Endometrial microvascular endothelial cells (primary cell): Measurements from ENCODE around the gene COL4A2. TPM values are rescaled to one million over a fixed set of nuclear protein-coding genes. Genes with fewer than 3 reads are reported as not detected.

ENCODE experiments used
- in situ Hi-C: cut with HindIII; loops from 2 replicates; pipeline ENCODE4 v1.10.0; 2017; ENCODE audit warnings: low sequenced_read_pairs, low pct_unique_long_range_greater_than_20kb; ENCODE audit errors: inconsistent ontology term
- total RNA-seq: library from RNA; depleted of rRNA; stranded (reverse); fragments of >200 nt; gene quantifications from one replicate; pipeline ENCODE4 v1.2.3, GENCODE V29; 2015; ENCODE audit errors: inconsistent ontology term

The COL4A2 gene
- total RNA-seq, 1 donor from 2014 or later = 444 TPM

- in situ Hi-C loops = no loop called here
Measured at GRCh38 chr13:110361365-110361911, 54.4 kb downstream of the COL4A2 start.

GRCh38 chr13:110363010-110363409, 55.9 kb downstream of the COL4A2 start:
- in situ Hi-C loops = no loop called here

- in situ Hi-C loops = no loop called here
Measured at GRCh38 chr13:110364081-110364480, 57.0 kb downstream of the COL4A2 start.

- in situ Hi-C loops = no loop called here
Measured at GRCh38 chr13:110365876-110366275, 58.8 kb downstream of the COL4A2 start.

- in situ Hi-C loops = no loop called here
Measured at GRCh38 chr13:110366733-110367132, 59.6 kb downstream of the COL4A2 start.

GRCh38 chr13:110367620-110368019, 60.5 kb downstream of the COL4A2 start:
- in situ Hi-C loops = no loop called here

GRCh38 chr13:110368408-110368807, 61.3 kb downstream of the COL4A2 start:
- in situ Hi-C loops = no loop called here

GRCh38 chr13:110369400-110369799, 62.3 kb downstream of the COL4A2 start:
- in situ Hi-C loops = no loop called here

GRCh38 chr13:110371550-110372465, 64.7 kb downstream of the COL4A2 start:
- in situ Hi-C loops = no loop called here

GRCh38 chr13:110372676-110373075, 65.6 kb downstream of the COL4A2 start:
- in situ Hi-C loops = no loop called here

- in situ Hi-C loops = no loop called here
Measured at GRCh38 chr13:110373617-110374016, 66.5 kb downstream of the COL4A2 start.

GRCh38 chr13:110374431-110375370, 67.6 kb downstream of the COL4A2 start:
- in situ Hi-C loops = no loop called here

- in situ Hi-C loops = no loop called here
Measured at GRCh38 chr13:110376120-110376519, 69.0 kb downstream of the COL4A2 start.

- in situ Hi-C loops = no loop called here
Measured at GRCh38 chr13:110377178-110377825, 70.2 kb downstream of the COL4A2 start.

GRCh38 chr13:110377826-110378201, 70.7 kb downstream of the COL4A2 start:
- in situ Hi-C loops = no loop called here

- in situ Hi-C loops = no loop called here
Measured at GRCh38 chr13:110379358-110379757, 72.3 kb downstream of the COL4A2 start.

- in situ Hi-C loops = no loop called here
Measured at GRCh38 chr13:110379905-110380341, 72.8 kb downstream of the COL4A2 start.

GRCh38 chr13:110380359-110381028, 73.4 kb downstream of the COL4A2 start:
- in situ Hi-C loops = no loop called here
